HG03354 (cell line): ENCODE results near the gene HGD.
"Not testable (repeated sequence)": the region's sequence is repeated elsewhere in the genome, so short reads cannot be mapped to it uniquely, and the experiment has no call there.

Source experiments
- ATAC-seq: cut with Tn5 transposase; IDR thresholded peaks from one replicate; pipeline ENCODE4 v1.9.1; 2021; ENCODE audit warnings: mild to moderate bottlenecking; ENCODE audit not compliant: unreplicated experiment, poor library complexity, severe bottlenecking

HGD gene

DNA sequence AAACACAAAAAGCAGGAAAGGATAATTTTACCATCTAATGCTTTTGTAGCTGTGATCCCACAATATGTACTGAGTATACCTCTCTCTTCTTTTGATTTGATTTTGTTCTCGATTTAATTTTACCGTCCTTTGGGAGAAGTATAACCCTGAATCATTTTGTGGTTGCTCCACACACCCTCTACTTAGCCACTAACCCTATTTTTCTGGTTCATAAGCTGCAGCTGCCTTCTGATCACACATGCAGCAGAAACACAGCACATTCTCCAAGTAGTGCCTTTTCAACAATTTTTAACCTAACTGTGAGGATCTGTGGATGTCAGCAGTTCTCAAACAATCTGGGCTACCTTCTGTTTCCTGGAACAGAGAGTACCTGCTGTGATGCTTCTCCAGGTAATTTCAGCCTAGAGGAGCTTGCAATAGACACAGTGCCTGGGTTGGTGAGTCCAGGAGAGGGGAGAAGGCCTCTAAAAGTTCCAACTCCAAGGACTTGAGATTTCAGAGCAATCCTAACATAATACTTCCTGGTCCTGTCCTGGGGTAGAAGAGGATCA, 40.3 kb downstream of the HGD start:
- ATAC-seq: no peak

DNA sequence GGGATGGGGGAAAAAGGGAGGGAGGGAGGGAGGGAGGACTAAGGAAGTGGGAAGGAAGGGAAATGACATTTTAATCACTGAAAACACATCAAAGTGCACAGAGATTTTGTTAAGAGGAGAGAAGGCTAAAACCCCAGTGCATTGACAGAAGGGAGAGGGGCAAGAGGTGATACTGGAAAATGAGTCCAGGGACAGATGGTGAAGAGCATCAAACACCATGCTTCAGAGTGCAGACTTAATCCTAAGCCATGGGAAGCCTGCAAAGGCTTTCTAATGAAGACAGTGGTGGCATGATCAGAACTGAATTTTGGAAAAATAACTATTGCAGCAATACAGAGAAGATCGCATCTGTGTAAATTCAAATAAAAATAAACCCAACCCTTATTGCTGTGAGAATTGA, 41.8 kb downstream of the HGD start:
- no peak for ATAC-seq

DNA sequence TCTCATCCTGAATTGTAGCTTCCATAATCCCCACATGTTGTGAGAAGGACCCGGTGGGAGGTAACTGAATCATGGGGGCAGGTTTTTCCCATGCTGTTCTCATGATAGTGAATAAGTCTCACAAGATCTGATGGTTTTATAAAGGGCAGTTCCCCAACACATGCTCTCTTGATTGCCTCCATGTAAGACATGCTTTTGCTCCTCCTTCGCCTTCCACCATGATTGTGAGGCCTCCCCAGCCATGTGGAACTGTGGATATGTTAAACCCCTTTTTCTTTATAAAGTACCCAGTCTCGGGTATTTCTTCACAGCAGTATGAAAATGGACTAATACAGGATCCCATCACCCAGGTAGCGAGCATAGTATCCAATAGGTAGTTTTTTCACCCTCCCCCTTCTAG, 43.2 kb downstream of the HGD start:
- not testable (repeated sequence) for ATAC-seq

DNA sequence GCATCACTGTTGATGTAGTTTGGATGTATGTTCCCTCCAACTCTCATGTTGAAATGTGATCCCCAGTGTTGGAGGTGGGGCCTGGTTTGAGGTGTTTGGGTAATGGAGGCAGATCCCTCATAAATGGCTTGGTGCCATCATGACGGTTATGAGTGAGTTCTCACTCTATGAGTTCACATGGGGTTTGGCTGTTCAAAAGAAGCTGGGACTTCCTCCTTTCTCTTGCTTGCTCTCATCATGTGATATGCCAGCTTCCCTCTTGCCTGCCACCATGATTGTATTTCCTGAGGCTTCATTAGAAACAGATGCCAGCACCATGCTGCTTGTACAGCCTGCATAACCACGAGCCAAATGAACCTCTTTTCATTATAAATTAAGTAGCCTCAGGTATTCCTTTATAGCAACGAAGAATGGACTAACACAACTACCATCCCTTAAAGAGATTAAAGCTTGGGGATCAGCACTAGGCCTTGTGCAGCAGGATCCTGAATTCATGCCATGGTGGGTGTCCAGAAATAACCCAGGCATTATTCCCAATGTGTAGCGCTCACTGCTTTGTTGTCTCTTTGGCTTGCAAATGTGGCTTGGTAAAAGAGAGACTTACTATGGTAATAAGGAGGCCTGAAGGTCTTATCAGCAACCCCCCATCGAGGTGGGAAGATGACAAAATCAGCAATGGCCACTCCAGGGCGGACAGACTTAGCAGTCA, 44.0 kb downstream of the HGD start:
- no peak for ATAC-seq

DNA sequence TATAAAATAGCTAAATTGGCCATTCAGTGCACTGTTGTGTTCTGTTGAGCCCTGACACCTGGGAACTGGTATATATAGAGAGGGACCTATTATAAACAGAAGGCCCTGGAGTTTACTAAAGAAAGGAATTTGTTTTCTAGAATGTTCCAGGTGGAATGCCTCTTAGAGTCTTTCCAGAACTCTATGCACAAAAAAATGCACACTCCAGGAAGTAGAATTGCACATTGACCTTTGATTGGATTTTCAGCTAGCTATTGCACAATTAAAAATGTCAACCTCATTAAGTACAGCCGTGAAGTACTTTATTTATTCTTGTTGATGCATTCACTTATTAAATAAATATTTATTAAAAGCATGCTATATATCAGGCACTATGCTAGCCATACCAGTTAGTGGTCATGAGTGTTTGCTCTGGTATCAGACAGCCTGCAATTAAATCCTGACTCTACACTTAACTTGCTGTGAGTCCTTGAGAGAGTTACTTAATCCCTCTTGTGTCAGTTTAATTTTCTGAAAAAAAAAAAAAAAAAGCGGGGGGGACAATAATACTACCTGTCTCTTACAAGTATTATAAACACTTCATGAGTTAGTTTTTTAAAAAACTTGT, 45.1 kb downstream of the HGD start:
- ATAC-seq: no peak

DNA sequence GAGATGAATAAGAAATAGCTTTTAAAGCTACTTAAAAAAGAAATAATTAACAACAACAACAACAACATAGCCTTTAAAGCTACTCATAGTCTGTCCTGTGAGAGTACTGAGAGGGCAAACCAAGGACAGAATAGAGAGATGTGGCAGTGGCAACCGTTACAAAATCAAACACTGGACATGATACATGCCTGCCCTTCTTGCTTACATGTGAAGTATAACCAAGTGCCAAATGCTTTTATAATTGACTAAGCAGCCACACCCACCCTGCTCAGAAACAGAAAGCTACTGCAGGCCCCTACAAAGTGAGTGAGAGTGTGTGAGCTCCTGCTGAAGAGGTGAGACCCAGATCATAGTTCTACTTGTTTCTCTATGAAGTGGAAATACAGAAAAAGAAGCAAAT, 47.5 kb downstream of the HGD start:
- ATAC-seq: no peak

DNA sequence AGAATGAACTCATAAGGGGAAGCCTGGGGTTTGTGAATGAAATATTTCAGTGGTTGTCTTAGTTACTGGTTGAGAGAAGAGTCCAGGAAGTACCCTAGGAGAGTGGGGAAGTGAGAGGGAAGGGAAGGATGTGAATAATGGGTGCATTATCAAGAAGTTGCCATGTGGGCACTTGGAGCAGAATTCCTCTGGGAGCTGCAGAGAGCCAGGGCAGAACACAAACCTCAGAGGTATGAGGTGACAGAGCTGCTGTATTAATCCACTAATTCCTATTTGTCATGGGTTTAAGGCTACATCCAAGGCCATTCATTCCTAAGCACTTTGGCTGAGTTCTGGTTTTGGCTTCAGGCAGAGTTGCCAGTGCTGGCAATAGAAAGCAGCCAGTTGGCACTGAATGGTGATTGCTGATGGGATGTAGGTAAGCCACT, 56.9 kb downstream of the HGD start:
- ATAC-seq: no peak

DNA sequence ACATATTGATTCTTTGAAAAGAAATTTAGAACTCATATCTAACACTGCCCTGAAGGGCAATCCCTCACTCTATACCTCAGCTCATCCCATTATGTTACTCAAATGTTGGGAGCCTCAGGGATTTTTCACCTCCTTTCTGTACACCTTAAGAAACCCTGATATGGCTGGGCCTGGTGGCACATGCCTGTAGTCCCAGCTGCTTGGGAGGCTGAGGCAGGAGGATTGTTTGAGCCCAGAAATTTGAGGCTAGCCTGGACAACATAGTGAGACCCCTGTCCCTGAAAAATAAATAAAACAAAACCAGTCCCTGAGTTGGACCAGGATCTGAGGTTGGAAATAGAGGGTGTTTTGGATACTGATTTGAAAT, 58.3 kb downstream of the HGD start:
- ATAC-seq: no peak

DNA sequence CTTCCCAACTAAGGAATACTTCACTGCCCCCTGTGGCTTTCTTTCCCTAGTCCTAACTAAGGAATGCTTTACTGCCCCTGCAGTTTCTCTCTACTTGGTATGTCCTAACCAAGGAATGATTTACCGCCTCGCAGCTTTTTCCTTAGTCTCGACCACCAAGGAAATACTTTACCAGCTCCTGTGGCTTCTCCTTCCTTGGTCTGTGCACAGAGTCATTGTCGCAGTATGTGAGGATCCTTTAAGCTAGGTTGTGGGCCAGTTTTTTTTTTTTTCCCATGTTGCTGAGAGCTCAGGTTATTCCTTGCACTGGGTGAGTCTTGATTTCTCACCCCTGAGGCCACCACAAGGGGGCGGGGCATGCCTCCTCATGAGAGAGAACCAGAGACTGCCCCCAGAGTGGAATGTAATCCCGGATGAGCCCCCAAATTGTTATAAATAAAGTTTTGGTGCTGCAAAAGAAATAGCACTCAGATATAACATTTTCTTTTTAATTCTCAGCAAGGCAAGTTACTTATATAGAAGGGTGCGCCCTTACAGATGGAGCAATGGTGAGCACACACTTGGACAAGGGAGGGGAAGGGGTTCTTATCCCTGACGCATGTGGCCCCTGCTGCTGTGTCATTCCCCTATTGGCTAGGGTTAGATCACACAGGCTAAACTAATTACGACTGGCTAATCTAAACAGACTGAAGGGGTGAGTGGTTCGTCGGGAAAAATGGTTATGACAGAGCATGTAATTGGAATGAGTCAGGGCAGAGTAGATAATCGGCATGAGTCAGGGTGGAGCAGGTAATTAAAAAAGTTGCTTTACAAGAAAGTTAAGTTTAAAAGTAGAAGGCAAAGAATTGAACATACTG, 58.9 kb downstream of the HGD start:
- ATAC-seq: no peak

DNA sequence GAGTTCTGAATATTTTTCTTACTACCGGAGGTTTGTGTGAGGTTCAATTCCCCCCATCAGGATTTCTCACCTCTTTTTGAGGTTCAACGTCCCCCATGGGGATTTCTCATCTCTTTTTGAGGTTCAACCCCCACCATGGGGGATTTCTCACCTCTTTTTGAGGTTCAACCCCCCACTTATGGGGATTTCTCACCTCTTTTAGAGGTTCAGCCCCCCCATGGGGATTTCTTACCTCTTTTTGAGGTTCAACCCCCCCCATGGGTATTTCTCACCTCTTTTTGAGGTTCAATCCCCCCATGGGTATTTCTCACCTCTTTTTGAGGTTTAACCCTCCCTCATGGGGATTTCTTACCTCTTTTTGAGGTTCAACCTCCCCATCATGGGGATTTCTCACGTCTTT, 59.6 kb downstream of the HGD start:
- no peak for ATAC-seq

DNA sequence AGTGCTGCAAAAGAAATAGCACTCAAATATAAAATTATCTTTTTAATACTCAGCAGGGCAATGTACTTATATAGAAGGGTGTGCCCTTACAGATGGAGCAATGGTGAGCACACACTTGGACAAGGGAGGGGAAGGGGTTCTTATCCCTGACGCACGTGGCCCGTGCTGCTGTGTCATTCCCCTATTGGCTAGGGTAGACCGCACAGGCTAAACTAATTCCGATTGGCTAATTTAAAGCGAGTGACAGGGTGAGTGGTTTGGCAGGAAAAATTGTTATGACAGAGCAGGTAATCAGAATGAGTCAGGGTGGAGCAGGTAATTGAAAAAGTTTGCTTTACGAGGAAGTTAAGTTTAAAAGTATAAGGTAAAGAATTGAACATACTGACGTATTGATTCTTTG, 65.3 kb downstream of the HGD start:
- ATAC-seq: not testable (repeated sequence)

DNA sequence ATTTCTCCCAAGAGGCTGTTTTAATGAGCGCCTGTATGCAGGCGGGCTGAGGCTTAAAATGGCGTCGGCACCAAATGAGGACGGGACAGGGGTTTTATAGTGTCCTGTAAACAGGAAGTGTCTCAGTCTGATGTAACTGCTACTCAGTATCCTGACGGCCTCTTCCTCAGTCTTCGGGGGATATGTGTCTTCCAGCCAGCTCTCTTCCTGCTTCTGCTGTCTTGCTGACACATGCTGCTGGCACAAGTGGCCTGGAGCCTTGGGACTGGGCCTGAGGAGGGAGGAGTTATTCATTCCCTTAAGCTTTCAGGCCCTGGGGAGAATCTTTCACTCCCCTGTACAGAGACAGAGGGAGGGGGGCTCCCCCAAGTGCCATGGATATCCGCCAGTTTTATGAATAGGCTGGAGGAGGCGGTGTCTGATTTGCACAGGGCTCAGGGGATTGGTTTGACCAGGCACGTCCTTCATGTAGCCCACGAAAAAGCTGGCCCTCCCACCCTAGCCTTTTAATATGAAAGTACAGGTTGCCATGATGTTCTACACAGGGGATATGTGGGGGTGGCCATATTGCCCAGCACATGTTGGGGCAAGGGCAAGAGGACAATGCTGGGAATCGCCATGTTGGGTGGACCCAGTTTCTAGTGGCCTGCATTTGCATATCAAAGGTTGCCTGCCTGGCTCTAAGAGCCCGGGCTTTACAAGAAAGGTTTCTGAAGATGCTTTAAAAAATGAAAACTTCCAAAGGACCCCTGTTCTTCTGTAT, 66.0 kb downstream of the HGD start:
- no peak for ATAC-seq

DNA sequence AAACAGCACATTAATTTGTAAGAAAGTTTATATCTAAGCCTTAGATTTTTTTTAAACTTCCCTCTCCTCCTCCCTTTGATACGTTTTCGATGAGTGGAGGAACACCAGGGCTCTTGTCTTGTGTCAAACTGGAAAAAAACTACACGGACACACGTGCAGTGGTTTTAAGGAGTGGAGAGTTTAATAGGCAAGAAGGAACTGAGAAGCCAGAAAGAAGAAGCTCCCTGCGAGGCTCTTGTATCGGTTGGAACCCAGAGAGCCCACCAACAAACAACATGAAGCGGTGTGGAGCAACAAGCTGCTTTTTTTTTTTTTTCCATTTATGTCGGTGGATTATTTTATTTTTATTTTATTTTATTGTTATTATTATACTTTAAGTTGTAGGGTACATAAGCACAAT, 67.3 kb downstream of the HGD start:
- no peak for ATAC-seq

DNA sequence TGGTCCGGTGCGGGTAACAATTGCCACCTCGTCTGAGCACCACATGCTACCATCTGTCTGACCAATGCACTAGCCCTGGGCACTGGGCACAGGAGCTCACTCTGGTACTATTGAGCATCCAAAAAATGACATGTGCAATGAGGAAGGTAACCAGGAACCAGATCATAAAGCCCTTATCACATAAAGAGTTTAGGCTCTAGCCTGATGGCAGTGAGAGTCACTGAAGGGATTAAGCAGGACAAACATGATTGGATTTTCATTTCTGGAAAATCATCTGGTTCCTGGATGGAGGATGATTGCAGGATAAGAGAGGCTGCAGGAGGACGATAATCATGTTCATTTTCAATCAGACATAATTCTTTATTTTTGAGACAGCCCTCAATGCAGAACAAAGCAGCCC, 73.5 kb downstream of the HGD start:
- ATAC-seq: no peak

DNA sequence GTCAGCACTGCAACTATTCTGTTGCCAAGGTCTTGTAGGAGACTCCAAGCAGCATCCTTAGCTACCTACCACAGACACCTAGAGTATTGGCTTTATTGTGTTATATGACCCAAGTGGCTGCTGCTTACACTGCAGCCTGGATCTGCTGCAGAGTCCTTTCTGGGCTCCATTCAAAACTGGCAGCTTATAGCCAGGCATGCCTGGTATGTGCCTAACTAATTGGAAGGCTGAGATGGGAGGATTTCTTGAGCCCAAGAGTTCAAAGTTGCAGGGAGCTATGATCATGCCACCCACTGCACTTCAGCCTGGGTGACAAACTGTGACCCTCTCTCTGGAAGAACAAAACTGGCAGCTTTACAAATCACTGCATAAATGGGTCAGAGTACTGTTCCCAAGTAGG, 77.3 kb downstream of the HGD start:
- no peak for ATAC-seq

DNA sequence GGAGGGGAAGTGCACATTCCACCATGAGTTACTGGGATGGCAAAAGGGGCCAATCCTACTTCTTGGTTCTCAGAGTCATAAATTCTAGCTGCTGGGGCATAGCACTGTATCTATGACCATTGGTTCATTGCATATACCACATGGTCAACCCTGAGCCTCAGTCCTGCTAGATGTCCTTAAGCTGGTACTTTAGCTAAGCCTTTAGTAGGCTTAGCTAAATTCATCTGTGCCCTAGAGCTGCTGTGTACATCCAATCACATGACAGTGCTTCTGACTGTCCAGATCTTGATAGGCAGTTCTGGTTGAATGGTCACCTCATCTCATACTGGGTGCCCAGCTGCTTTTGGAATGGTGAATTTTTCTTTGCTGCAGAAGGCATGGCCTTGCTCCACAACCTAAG, 77.7 kb downstream of the HGD start:
- no peak for ATAC-seq

DNA sequence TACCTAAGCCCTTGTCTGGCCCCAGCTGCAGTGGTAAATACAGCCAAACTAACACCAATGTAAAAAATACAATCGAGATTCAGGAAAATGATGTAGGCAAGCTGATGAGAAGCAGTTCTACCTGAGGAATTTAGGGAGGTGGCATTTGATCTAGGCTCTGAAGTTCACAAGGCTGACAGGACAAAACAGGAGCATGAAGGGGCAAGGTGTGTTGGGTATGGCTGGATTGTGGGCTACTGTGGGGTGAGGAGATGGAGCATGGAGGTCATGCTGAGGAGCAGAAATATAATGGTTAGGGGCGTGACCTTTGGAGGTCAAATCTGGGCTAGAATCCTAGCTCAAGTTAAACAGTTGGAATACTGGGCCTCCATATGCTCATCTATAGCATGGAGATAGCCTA, 79.4 kb downstream of the HGD start:
- ATAC-seq: no peak

DNA sequence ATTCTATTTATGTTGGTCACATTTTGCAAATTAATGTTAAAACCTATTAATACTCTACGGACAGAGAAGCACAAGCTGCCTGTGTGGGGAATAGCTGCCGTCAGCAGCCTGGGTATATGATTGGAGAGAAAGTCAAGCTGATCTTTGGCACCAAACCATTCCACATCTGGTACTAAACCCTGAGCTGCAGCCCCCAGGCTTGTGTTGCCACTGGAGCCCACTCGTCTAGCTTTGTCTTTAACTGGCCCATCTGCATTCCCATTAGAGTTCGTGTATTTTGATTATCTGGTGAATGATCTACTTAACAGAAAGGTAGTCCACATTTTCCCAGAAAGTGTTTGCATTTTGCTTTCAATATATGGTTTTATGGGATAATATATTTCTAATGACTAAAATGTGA, 80.5 kb downstream of the HGD start:
- no peak for ATAC-seq

DNA sequence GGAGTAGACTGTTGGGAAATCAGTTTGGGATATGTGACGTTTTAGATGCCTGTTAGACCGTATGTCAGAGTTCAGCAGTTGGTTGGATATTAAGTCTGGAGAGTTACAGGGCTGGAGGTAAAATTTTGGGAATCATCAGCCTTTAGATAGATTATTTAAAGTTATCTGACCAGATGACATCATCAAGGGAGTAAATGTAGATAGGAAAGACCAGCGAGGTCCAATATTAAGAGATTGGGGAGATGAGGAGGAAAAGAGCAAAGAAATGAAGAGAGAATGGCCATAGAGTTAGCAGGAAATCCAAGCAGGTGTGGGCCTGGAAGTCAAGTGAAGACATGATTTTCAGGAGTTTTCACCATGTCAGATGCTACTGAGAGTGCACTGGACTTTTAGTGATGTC, 82.8 kb downstream of the HGD start:
- ATAC-seq: no peak

DNA sequence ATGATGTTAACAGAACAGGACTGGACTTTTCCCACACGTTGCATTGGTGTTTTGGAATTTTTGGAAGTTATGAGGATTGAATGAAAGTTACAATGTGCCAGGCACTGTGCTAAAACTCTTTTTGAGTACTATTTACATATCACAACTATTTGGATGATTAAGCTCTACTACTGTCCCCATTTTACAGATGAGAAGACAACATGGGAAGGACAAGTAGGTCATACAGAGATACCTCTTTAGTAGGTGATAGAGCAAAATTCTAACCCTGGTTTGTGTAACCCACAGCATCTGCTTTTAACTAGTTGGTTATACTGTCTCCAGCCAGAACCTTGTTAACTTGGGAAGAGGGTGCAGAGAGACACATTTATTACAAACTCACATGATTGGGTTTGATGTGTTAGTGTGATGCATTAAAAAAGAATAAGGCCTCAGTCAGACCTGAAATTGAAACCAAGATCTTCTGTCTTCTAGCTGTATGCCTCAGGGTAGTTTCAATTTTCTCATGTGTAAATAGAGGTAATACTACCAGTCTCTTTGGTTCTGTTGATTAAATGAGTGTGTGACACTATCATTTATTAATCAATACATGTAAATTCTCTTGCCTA, 84.5 kb downstream of the HGD start:
- ATAC-seq: peak; percentile 50
